Cardiac muscle cell (in vitro differentiated cells and primary cell): Measurements from ENCODE around the gene VMP1. TPM values are rescaled to one million over a fixed set of nuclear protein-coding genes. Genes with fewer than 3 reads are reported as not detected.

Experiments used
- DNase-seq, 2 donors: peaks; one replicate each; pipeline versions ENCODE4 v3.0.0 to v3.0.0-alpha.2; 2010 to 2017; ENCODE audit warnings: low read depth in 1 of 2, low spot score in 1 of 2
- H3K27ac ChIP-seq: fragments of 200-600 bp; sonication (generic); 2 replicates; pipeline ENCODE4 v1.5.1; 2016
- H3K27me3 ChIP-seq: fragments of 200-600 bp; sonication (generic); 2 replicates; pipeline ENCODE4 v1.6.0; 2016; ENCODE audit warnings: control low read depth
- H3K36me3 ChIP-seq: fragments of 200-600 bp; sonication (generic); 2 replicates; pipeline ENCODE4 v1.5.1; 2016; ENCODE audit warnings: control low read depth
- H3K4me1 ChIP-seq: fragments of 200-600 bp; sonication (generic); 2 replicates; pipeline ENCODE4 v1.8.1; 2017; ENCODE audit warnings: low read depth, mild to moderate bottlenecking, mixed run types
- H3K4me3 ChIP-seq: fragments of 200-600 bp; sonication (generic); 2 replicates; pipeline ENCODE4 v1.5.1; 2016; ENCODE audit warnings: mild to moderate bottlenecking
- H3K9me3 ChIP-seq: fragments of 200-600 bp; sonication (generic); 2 replicates; pipeline ENCODE4 v1.5.1; 2017; ENCODE audit warnings: low read depth, mild to moderate bottlenecking, control low read depth
- CTCF ChIP-seq: IDR thresholded peaks from 2 replicates; pipeline ENCODE4 v1.5.1; 2012; ENCODE audit warnings: low read depth, mild to moderate bottlenecking, low read length
- polyA plus RNA-seq: library from polyadenylated mRNA; unstranded; fragments of >200 nt; fragmentation: Nextera tagmentation; extraction: Ambion mirVana; gene quantifications from 2 replicates; pipeline ENCODE4 v1.2.1, GENCODE V29; 2016
- total RNA-seq: library from RNA; depleted of rRNA; stranded (reverse); fragments of >200 nt; gene quantifications from 2 replicates; pipeline ENCODE4 v1.2.3, GENCODE V29; 2016

VMP1 gene
- total and polyA plus RNA-seq, 2 experiments from 2014 or later: 65.0 to 91.3 TPM

- H3K27ac ChIP-seq: no peak overlapping the region
- no peaks in the 10 kb centered on the region for H3K27me3 ChIP-seq
- TF ChIP-seq CTCF: no peak
Measured at GRCh38 chr17:59719526-59719925, 12.1 kb downstream of the VMP1 start.

GRCh38 chr17:59722623-59723022 lies 15.2 kb downstream of the VMP1 start:
- Histone ChIP-seq H3K27ac (no peak overlapping the region), H3K9me3 (no peaks in the 10 kb centered on the region), H3K36me3 (no peaks in the 10 kb centered on the region), H3K27me3 (no peaks in the 10 kb centered on the region), H3K4me1 (no peaks in the 10 kb centered on the region), H3K4me3 (no peak overlapping the region)
- TF ChIP-seq CTCF: no peak
- no peak for DNase-seq

More at GRCh38 chr17:59719526-59719925, 12.1 kb downstream of the VMP1 start:
- H3K4me3 ChIP-seq: no peak overlapping the region
- DNase-seq: no peak
- H3K4me1 ChIP-seq: no peaks in the 10 kb centered on the region
- H3K36me3 ChIP-seq: no peaks in the 10 kb centered on the region
- H3K9me3 ChIP-seq: no peaks in the 10 kb centered on the region

GRCh38 chr17:59723041-59723440 lies 15.6 kb downstream of the VMP1 start:
- Histone ChIP-seq H3K27me3 (no peaks in the 10 kb centered on the region), H3K4me3 (no peak overlapping the region), H3K9me3 (no peaks in the 10 kb centered on the region), H3K4me1 (no peaks in the 10 kb centered on the region), H3K27ac (no peak overlapping the region), H3K36me3 (no peaks in the 10 kb centered on the region)
- TF ChIP-seq CTCF: no peak
- no peak for DNase-seq

GRCh38 chr17:59723607-59724006 lies 16.2 kb downstream of the VMP1 start:
- TF ChIP-seq CTCF: no peak
- Histone ChIP-seq H3K27ac (no peak overlapping the region), H3K27me3 (no peaks in the 10 kb centered on the region), H3K4me3 (no peak overlapping the region), H3K9me3 (no peaks in the 10 kb centered on the region), H3K36me3 (no peaks in the 10 kb centered on the region), H3K4me1 (no peaks in the 10 kb centered on the region)
- DNase-seq: no peak

GRCh38 chr17:59725691-59726090 lies 18.2 kb downstream of the VMP1 start:
- DNase-seq: peak in 1 of 2 donors; percentile 88
- H3K4me1 ChIP-seq: no peaks in the 10 kb centered on the region
- no peaks in the 10 kb centered on the region for H3K36me3 ChIP-seq
- no peak overlapping the region for H3K27ac ChIP-seq
- no peak overlapping the region for H3K4me3 ChIP-seq
- no peaks in the 10 kb centered on the region for H3K9me3 ChIP-seq
- H3K27me3 ChIP-seq: no peaks in the 10 kb centered on the region
- no peak for TF ChIP-seq CTCF
